ENCODE data around the gene HUNK.

Gene HUNK

DNA sequence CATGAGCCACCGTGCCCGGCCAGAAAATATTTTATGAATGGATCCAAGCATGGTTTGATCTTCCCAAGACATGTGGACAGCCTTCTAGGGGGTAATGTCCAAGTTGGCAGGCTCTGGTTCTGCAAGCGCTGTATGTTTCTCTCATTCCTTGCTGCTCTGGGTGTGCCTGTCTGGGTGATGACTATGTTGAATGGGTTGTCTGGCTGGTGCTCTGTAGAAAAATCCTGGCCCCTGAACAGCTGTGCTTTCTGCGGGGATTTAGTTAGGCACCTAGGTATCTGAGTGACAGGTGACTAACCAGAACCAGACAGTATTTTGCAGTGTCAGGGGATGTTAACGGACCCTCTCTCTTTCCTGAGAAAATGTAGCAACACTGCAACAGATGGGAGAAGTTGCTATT lies 14.1 kb downstream of the HUNK start:
- TF ChIP-seq, protein P1, sequence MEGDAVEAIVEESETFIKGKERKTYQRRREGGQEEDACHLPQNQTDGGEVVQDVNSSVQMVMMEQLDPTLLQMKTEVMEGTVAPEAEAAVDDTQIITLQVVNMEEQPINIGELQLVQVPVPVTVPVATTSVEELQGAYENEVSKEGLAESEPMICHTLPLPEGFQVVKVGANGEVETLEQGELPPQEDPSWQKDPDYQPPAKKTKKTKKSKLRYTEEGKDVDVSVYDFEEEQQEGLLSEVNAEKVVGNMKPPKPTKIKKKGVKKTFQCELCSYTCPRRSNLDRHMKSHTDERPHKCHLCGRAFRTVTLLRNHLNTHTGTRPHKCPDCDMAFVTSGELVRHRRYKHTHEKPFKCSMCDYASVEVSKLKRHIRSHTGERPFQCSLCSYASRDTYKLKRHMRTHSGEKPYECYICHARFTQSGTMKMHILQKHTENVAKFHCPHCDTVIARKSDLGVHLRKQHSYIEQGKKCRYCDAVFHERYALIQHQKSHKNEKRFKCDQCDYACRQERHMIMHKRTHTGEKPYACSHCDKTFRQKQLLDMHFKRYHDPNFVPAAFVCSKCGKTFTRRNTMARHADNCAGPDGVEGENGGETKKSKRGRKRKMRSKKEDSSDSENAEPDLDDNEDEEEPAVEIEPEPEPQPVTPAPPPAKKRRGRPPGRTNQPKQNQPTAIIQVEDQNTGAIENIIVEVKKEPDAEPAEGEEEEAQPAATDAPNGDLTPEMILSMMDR (IDR thresholded peaks at IDR 0.05; ENCODE audit: insufficient read depth, low read depth, low read length, missing control alignments) = no peak
- DNase-seq (ENCODE audit: low read depth) = no peak
- no peak overlapping the region for H3K4me3 ChIP-seq (ENCODE audit: low read length)

DNA sequence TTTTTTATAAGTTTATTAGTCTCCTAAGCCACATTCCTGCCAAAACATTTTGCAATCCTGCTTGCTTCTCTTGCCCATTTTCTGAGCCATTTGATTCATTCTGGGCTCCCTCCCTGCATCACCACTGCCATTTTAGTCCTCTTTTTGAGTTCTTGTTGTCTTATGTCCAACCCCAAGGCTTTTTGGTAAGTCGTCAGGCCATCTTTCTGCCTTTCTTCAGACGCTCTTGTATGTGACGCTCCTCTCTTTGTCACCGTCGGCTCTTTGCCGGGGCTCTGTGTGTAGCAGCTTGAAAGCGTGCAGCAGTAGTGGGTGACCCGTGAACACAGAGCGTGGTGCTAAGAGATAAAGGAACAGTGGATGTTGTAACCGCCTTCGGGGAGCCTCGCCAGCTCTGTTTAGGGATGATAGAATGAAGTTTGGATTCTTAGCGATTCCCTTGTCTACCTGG lies 14.6 kb downstream of the HUNK start:
- TF ChIP-seq, protein P1 (IDR thresholded peaks at IDR 0.05; ENCODE audit: insufficient read depth, low read depth, low read length, missing control alignments) = no peak
- H3K4me3 ChIP-seq (ENCODE audit: low read length) = no peak overlapping the region
- no peak for DNase-seq (ENCODE audit: low read depth)

DNA sequence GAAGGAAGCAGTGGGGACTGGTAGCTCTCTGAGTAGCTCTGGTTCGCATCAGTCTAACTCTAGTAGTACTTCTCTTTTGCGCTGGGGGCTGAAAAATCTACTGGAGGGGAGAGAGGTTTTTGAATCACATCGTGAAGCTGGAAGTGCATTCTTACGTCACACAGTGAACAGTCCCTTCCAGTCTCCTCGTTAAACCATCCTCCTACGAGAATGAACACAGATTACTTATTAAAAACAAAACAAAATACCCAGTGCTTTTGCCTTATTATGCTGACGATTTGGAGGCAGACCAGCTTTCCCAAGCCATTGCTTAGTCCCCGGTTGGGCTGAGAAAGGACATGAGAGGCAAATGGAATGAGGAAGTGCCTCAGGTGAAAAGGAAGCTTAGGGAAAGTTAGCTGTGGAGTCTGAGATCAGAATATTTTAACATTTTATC lies 16.1 kb downstream of the HUNK start:
- no peak overlapping the region for H3K4me3 ChIP-seq (ENCODE audit: low read length)
- TF ChIP-seq, protein P1 (IDR thresholded peaks at IDR 0.05; ENCODE audit: insufficient read depth, low read depth, low read length, missing control alignments) = no peak
- peak; percentile 51 for DNase-seq (ENCODE audit: low read depth)

DNA sequence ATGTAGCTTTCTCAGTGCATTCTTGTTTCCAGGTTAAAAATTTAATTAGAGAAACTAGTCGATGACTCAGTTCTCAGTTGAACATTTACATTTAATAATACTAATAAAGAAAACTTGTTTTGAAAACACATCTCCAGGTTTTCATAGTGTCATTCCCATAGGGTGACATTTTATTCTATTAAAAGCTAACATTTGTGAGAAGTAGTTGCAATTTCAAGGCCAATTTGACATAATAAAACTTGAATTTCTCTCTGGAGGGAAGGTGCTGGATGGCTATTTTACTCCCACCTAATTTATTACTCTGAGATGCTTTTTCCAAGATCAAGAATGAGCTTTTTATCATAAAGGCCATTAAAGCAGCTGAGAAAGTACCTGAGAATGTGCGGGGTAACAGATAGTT lies 16.6 kb downstream of the HUNK start:
- TF ChIP-seq, protein P1 (IDR thresholded peaks at IDR 0.05; ENCODE audit: insufficient read depth, low read depth, low read length, missing control alignments) = no peak
- H3K4me3 ChIP-seq (ENCODE audit: low read length) = no peak overlapping the region
- no peak for DNase-seq (ENCODE audit: low read depth)

DNA sequence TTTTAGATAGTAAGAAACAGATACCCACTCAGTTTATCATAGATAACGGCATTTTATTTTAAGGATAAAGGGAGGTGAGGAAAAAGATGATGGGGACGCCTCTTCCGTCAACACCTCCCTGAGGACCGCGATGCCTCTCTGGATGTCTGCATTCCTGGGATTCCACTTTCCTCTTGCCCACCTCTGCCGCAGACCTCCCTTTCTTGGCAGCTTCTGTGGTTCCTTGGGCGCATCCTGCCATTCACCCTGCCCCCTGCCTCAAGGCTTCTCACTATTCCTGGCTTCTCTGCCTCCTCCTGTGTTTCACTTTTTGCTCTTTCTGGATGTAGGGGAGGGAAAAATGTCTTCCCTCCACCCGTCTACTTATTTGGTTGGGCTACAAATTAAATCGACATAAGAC lies 19.9 kb downstream of the HUNK start:
- TF ChIP-seq, protein P1 (IDR thresholded peaks at IDR 0.05; ENCODE audit: insufficient read depth, low read depth, low read length, missing control alignments) = no peak
- no peak for DNase-seq (ENCODE audit: low read depth)
- H3K4me3 ChIP-seq (ENCODE audit: low read length) = no peak overlapping the region

DNA sequence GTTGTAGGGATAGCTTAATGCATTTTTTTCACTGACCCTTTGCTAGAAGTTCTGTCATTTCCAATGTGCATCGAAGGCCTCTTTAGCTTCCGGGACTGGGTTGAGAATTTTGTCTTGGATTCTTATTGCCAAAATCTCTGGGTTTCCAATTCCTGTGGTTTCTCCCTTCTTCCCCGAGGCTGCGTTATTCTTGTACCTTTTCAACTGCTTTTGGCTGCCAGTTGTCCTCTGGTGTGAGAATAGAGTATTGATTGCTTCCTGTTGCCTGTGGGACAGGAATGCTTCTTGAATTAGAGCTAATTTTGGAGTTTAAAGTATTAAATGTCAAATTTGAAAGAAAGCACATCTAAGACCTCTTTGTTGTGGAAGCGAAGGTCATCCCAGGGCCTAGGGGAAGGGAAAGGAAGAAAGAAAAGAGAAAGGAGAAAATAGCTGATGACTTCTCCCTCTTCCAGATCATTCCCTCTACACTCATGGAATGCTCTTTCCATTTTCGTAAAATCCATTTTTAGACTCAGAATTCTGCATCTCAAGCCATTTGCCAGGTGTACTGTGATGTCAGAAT lies 21.1 kb downstream of the HUNK start:
- TF ChIP-seq, protein P1 (IDR thresholded peaks at IDR 0.05; ENCODE audit: insufficient read depth, low read depth, low read length, missing control alignments) = no peak
- DNase-seq (ENCODE audit: low read depth) = no peak
- H3K4me3 ChIP-seq (ENCODE audit: low read length) = no peak overlapping the region

DNA sequence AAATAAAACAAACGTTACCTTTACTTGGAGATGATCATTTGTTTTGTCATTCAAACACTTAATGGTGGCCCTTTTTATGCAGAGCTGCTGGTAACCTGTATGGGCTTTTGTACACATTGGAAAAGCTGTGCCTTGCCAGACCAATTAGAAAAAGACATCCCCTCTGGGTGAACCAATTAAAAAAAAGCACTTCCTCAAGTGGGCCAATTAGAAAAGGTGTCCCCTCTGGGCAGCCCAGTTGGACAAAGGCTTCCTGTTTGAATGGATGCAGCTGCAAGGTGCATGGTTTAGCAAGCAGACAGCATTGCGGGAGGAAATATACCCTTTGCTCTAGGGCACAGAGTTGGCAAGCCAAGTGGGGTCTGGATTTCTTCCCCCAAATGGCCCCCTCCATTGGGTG lies 21.6 kb downstream of the HUNK start:
- H3K4me3 ChIP-seq (ENCODE audit: low read length) = no peak overlapping the region
- no peak for DNase-seq (ENCODE audit: low read depth)
- TF ChIP-seq, protein P1 (IDR thresholded peaks at IDR 0.05; ENCODE audit: insufficient read depth, low read depth, low read length, missing control alignments) = no peak
